GM12891 (cell line): ENCODE data around the gene L3MBTL2.

Experiments
- POLR2A ChIP-seq: IDR thresholded peaks from 2 replicates; pipeline ENCODE4 v1.6.1; 2011; ENCODE audit warnings: low read depth, low read length, control low read depth
- POLR2AphosphoS5 ChIP-seq: IDR thresholded peaks from 2 replicates; pipeline ENCODE4 v1.6.1; 2011; ENCODE audit warnings: low read depth, low read length, control low read depth

DNA sequence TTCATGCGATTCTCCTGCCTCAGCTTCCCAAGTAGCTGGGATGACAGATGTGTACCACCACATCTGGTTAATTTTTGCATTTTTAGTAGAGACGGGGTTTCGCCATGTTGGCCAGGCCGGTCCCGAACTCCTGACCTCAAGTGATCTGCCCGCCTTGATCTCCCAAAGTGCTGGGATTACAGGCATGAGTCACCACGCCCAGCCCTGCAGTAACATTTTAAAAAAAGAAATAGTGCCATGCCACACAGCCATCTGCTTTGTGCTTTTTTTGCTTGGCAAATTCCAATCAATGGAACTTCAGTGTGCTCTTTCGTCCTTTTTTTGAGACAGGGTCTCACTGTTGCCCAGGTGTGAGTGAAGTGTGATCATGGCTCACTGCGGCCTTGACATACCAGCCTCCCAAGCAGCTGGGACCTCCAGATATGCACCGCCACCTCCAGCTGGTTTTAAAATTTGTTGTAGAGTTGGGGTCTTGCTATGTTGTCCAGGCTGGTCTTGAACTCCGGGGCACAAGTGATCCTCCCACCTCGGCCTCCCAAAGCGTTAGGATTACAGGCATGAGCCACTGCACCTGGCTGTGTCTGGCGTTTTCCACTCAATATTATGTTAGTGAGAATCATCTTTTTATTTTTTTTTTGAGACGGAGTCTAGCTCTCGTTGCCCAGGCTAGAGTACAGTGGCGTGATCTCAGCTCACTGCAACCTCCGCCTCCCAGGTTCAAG lies 37.4 kb downstream of the L3MBTL2 start:
- TF ChIP-seq POLR2A (no peak), POLR2AphosphoS5 (no peak)
